HG03442 (cell line): ENCODE data around the gene SLC14A1.

Experiments
- ATAC-seq: cut with Tn5 transposase; IDR thresholded peaks from one replicate; pipeline ENCODE4 v1.9.1; 2021; ENCODE audit warnings: mild to moderate bottlenecking, moderate library complexity; ENCODE audit not compliant: unreplicated experiment

The SLC14A1 gene

DNA sequence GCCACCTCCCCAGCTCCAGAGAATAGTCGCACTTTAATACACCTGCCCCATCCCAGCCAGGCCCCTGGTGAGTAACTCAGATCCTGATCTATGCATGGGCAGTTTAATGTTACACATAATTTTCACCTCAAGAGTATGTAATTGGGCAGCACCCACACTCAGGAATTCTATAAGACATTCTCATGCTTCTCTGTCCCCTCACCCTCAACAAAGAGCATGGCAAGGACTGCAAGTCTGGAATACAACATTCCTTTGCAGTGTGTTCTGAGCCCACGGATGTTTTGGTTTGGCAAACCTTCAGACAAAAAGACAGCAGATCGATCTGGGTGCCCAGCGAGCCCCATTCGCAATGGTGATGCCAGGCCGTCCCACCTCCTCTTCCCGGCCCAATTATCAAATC is 4.9 kb upstream of the SLC14A1 start:
- ATAC-seq = no peak

DNA sequence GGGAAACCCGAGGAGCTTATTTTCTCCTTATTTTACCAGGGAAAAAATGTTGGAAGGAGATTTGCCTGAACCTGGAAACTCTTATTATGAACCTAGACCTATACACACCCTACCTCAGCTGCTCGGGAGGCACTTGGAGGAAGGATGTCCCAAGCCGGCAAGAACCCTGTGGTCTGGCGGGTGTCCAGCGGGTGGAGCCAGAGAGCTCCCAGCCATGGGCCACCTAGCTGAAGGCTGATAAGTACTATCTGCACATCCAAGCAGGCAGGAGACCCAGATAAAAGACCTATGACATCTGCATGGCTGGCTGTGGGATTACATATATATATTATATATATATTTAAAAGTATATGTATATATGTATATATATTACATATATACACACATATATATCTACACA is 1.1 kb upstream of the SLC14A1 start:
- peak; percentile 96 for ATAC-seq

DNA sequence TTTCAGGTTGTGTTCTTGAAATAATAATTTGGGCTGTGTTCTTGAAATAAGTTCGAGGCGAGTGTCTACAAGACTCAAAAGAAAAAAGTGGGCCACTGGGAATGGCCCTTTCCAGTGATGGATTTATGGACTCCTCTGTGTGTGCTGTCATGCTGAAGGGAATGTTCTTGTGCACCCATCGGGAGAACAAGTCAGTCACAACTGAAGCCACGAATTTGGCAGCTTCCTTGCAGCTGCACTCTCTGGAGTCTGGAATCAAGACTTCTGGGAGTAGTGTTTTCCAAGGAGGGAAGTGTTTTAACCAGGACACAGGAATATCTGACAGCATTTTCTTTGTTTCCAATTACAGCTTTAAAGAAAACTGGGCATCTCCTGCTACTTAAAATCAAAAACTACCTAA is 620 bp downstream of the SLC14A1 start:
- ATAC-seq = no peak

DNA sequence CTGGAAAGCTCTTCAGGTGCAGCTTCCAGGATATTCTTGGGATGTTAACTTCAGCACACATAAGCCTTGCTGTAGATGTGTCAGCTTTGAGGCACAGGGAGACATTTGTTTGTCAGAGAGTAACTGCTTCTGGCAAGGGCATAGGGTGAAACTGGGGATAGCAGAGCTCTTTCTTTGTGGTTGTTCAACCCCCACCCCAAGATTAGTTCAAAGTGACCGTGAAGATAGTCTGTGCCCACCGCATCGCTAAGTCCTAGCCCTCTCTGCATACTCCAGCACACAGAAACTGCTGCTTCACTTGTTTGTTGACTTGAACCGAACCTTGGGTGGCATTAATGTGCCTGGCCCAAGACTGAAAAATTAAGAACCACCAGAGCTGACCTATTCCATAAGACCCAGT is 1.4 kb downstream of the SLC14A1 start:
- ATAC-seq = no peak

DNA sequence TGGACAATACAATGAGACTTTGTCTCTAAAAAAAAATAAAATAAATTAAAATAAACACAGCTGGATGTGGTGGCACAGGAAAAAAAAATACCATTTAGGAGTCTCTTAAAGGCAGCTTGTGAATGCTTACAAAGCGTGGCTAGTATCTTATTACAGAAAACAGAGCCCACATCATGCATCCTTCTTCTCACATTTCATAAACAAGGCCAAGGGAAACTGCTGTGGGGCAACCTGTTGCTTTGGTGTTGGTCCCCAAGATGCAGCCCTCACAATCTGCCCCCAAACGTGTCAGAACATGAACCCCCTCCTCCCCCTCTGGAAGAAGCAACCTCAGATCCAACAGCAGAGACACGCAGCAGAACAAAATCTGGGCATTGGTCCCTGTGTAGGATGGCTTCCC is 2.6 kb downstream of the SLC14A1 start:
- no peak for ATAC-seq

DNA sequence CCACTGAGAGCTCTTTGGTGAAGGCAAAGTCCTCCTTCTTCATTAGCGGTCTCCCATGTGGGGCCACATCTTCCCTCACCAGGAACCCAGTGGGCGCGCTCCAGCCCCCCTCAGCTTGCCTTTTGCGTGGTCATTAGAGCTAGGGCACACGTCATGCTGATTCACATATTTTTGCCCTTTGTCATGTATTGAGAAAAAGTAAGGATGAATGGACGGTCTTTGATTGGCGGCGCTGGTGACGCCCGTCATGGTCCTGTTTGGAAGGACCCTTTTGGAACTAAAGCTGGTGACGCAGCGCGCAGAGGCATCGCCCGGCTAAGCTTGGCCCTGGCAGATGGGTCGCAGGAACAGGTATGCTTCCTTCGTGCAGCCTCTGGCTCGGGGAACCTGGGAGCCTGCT is 3.1 kb downstream of the SLC14A1 start:
- ATAC-seq = no peak

DNA sequence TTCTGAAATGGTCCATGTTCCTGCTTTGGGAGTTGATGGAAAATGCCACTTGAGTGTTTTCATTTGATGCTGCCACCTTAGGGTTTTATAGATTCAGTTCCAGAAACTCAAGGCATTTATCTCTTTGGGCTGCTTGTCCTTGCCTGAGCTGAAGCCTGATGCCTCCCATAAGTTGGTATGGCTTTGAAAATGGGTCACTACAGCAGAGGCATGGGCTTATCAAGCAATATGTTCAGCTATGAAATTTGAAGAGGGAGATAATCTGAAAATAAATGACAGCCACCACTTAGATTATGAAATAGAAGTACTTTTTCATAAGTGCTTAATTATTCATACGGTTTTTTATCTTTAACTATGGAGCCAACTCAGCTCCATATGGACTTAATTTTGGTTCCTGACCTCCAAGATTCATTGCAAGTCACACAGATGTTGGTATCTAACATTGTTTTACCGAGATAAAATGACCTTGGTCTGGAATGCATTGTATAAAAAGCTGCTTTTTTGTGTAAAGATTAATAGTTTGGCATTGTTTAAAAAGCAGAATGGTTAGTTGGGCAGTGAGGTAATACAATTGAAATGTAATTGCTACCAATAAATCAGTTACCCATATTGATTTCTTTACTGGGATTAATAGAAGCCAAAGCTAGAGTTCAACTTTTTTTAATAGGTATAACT is 4.5 kb downstream of the SLC14A1 start:
- no peak for ATAC-seq

DNA sequence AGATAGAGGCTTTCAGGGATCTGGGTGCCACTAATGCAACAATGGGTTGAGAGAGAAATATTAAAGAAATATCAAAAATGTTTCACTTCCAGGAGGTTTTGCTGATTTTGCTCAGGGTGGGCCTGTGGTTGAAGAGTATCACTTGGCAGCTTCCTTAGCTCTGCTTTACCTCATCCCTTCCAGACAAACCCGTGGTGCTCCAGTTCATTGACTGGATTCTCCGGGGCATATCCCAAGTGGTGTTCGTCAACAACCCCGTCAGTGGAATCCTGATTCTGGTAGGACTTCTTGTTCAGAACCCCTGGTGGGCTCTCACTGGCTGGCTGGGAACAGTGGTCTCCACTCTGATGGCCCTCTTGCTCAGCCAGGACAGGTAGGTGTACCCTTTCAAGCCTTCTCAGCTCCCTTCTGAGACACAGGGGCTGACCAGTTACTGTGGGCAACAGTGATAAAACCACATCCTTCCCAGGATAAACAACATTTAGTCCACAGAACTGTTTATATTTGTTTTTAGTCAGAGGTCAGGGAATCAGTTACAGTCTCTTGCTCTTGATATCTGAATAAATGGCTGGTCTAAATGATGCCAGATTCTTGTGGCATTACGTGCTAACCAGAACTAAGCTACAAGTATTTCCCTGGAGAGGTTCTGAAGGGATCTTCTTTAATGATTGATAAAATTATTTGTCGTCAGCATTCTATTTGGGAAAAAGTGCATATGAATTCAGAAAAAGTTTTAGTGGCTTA is 7.0 kb downstream of the SLC14A1 start:
- ATAC-seq = no peak

DNA sequence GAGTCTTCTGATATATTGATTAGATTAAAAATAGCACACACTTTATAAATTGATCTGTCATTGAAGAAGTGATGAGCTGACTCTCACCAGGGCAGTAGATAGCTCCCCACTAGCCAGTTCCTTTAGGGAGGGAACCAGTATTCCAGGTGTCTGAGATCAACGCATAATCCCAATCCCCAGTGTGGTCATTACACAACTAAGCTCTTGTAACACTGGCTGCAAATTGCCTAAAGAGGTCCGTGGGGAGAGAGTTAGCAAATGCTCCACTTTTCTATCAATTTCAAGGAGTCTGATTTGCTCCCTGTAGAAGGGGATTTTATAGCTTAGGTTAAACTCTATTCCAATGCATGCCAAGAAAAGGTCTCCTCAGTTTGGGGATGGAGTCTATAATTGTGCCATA is 7.7 kb downstream of the SLC14A1 start:
- no peak for ATAC-seq

DNA sequence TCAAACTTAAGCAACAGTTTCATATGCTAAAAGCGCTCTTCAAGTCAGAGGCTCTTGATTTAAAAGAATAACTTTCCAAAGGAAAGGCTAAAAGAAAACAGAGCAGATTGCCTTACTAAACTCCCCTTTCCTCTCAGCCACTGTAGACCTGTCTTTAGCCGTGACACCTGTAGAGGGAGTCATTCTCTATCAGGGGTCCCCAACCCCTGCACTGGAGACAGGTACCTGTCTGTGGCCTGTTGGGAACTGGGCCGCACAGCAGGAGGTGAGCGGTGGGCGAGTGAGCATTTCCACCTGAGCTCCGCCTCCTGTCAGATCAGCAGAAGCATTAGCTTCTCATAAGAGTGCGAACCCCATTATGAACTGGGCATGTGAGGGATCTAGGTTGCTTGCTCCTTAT is 9.6 kb downstream of the SLC14A1 start:
- no peak for ATAC-seq

DNA sequence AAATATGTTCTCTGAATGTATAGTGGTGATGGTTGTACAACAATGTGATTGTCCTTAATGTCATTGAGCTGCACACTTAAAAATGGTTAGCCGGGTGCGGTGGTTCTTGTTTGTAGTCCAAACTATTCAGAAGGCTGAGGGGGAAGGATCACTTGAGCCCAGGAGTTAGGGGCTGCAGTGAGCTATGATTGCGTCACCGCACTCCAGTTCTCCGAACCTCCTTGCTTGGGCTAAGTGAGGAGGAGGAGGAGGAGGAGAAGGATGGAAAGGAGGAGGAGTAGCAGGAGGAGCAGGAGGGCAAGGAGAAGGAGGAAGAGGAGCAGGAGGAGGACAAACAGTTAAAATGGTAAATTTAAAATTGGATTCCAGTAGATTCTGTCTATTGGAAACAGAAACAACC is 10.5 kb downstream of the SLC14A1 start:
- no peak for ATAC-seq

DNA sequence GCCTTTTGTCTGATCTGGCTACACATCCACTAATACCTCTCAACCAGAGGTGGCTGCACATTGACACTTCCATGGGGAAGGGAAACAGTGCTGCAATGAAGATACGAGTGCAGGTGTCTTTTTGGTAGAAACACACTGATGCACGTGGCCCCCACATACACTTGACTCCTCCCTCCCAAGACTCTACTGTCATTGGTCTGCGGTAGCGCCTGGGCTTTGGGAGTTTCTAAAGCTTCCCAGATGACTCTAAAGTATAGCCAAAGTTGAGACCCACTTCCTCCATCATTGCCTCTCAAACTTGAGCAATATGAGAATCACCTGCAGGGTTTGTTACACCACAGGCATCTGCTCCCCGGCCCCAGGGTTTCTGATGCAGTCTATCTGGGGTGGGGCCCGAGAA is 11.0 kb downstream of the SLC14A1 start:
- no peak for ATAC-seq

DNA sequence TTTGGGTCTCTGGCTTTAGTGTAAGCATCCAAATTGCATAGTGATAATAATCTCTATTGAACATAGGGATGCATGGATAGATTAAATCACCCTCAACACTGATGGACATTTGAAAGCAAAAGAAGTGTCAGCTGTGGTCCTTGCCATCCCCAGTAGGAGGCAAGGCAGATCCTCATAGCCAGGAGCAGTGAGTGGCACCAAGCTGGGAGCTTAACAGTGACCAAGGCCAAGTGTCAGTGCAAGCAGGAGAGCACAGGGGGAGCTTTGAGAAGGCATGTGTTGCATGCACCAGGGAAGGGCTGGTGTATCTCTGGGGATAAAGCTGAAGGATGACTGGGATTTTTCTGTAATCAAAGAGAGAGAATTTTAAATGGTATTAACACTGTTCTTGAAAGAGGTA is 14.7 kb downstream of the SLC14A1 start:
- ATAC-seq = no peak

DNA sequence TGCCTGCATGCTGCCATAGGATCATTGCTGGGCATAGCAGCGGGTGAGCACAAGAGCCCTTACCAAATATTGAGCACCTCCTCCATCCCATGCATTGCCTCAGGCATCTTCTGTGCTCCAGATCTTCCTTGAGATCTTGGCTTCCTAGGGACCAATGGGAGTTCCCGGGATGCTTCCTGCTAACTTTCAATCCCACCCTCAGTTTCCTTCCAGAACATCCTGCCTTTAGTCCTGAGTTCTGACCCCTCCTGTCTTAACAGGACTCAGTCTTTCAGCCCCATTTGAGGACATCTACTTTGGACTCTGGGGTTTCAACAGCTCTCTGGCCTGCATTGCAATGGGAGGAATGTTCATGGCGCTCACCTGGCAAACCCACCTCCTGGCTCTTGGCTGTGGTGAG is 15.3 kb downstream of the SLC14A1 start:
- ATAC-seq = no peak

DNA sequence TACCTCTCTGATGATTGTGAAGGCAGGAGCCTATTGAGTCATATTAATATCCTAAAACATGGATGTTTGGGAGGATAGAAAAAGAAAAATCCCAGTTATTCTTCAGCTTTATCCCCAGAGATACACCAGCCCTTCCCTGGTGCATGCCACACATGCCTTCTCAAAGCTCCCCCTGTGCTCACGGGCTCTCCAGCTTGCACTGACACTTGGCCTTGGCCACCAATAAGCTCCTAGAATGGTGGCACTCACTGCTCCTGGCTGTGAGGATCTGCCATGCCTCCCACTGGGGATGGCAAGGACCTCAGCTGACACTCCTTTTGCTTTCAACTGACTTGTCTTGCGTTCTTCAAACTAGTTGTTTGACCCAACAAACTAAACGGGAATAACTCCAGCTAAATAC is 15.9 kb downstream of the SLC14A1 start:
- no peak for ATAC-seq

DNA sequence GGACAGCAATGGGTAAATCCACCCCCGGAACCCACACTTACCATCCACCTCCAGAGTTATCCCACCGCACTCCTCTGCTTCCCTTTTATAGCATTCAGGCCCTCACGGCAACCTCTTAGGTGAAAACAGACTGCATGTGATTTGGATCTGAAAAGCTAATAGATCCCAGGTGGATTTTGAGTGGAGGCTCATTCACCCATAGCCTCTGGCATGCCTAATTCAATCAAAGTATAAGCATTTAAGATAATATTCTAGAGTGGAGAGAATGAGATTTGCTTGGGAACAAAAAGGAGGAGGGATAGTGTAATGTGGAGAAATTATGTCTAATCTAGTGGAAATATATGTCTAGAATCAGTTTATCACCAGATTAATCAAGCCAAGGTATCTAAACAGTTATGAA is 17.1 kb downstream of the SLC14A1 start:
- ATAC-seq = no peak

DNA sequence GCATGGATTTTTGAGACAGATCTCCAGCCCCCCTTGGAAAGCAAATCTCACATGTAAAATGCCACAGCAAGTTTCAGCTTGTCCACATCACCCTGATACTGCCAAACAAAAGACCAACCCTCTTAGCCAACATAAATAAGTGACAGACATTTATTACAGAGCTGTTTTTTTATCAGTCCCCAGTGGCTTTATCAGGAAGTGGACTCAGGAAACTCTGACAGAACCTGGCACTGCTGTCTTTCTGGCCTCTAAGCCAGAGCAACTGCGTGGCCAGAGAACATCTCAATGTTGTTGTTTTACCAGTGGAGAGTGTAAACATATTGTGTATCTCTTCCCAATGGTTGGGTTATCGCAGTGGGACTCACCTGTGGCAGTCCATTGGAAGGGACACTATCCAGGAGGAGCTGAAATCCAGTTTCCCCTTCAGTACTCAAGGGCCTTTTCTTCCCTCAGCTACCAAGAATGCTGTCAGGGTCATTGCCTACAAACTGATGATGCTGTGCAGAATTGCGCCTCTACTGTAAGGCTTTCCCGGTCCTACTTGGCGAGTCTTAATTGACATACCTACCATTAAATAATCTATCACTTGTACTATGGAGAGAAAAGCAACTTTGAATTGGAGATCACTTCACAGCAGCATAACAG is 22.0 kb downstream of the SLC14A1 start:
- ATAC-seq = no peak

DNA sequence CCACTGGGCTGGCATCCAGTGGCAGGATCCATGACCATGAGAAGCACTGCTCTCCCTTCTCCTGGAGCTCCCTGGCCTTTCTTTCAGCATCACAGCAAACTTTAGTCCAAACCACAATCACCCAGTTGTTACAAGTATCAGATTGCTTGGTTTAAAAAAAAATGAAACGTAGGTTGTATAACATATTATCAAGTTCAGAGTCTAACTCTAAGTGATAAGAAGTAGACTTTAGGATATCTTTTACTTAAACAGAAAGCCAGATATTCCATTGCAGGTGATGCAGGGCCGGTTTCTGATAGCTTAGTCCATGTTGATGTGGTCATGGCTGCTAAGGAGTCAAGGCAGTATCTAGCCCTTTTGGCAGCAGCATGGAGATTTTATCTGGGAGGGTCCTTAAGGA is 24.5 kb downstream of the SLC14A1 start:
- no peak for ATAC-seq

DNA sequence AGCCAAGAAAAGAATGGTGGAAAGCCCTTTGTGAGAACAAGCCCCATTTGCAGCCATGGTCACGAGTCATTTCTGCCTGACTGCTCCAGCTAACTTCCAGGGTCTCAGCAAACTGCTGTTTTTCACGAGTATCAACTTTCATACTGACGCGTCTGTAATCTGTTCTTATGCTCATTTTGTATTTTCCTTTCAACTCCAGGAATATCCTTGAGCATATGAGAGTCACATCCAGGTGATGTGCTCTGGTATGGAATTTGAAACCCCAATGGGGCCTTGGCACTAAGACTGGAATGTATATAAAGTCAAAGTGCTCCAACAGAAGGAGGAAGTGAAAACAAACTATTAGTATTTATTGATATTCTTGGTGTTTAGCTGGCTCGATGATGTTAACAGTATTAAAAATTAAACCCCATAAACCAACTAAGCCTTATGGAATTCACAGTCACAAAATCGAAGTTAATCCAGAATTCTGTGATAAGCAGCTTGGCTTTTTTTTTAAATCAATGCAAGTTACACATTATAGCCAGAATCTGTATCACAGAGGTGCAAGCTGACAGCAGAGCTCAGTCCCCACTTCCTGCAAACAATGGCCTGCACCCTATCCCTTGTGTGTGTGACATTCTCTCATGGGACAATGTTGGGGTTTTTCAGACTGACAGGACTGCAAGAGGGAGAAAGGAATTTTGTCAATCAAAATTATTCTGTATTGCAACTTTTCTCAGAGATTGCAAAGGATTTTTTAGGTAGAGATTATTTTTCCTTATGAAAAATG is 26.1 kb downstream of the SLC14A1 start:
- ATAC-seq = peak; percentile 53

DNA sequence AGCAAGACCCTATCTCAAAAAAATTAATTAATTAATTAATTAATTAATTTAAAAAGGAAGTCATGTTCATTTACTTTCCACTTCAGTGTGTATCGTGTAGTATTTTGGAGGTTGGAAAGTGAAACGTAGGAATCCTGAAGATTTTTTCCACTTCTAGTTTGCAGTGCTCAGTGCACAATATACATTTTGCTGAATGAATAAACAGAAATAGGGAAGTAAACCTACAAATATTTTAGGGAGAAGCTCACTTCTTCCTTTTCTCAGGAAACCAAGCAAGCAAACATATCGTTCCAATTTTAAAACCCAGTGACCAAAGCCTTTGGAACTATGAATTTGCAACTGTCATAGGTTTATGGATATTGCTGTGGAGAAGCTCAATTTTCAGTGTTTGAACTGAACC is 27.8 kb downstream of the SLC14A1 start:
- ATAC-seq = no peak

DNA sequence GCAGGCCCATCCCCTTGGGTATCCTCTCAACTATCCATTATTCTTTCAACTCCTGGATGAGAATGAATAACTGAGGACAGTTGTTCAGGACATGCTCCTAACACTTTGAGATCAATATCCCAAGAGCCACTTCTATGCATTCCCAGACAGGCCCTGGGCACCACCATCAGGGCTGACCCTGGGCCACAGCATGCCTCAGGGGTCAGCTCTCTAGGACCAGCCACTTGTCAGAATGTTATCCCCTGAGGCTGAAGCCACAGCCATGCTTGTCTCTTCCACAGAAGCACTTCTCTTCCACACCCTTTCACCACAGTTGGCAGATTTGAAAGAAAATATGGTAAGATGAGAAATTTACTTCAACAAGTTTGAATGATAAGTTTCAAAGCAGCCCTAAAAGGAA is 28.7 kb downstream of the SLC14A1 start:
- ATAC-seq = no peak

DNA sequence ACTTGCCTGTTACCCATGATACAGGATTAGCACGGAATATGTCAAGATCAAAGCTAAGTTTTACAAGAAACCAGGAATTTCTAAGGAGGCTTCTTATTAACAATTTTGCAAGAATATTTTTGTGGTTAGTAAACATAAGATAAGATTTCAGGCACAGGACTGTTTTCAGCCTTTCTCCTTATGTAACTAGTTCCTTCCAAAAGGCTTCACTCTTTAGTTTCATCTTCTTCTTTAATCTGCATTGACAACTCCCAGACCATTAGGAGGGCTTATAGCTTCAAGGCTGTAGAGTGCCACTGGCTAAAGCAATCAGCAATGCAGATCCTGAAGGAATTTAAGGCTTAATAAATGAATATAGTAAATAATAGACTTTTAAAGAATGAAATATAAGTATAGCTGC is 29.3 kb downstream of the SLC14A1 start:
- no peak for ATAC-seq
